Neuronal stem cell (in vitro differentiated cells): Measurements from ENCODE around the gene RPL34.

ENCODE experiments used
- DNase-seq: peaks from one replicate; pipeline ENCODE4 v3.0.0-alpha.2; 2013; ENCODE audit warnings: low spot score
- H2AFZ ChIP-seq: one replicate; pipeline ENCODE4 v1.6.1; 2013; ENCODE audit warnings: mild to moderate bottlenecking, low read length, inconsistent platforms
- H2AK5ac ChIP-seq: 2 replicates; pipeline ENCODE4 v1.6.1; 2013; ENCODE audit warnings: low read depth, mild to moderate bottlenecking, inconsistent platforms, low read length, moderate library complexity, mixed read lengths
- H2BK120ac ChIP-seq: 2 replicates; pipeline ENCODE4 v1.6.1; 2013; ENCODE audit warnings: low read depth, mild to moderate bottlenecking, inconsistent platforms, low read length, moderate library complexity, mixed read lengths
- H2BK12ac ChIP-seq: one replicate; pipeline ENCODE4 v1.6.1; 2013; ENCODE audit warnings: low read length, inconsistent platforms
- H2BK15ac ChIP-seq: 2 replicates; pipeline ENCODE4 v1.6.1; 2013; ENCODE audit warnings: mild to moderate bottlenecking, low read length, inconsistent platforms, mixed read lengths
- H2BK5ac ChIP-seq: one replicate; pipeline ENCODE4 v1.6.1; 2013; ENCODE audit warnings: inconsistent platforms, mild to moderate bottlenecking, low read length, moderate library complexity
- H3K14ac ChIP-seq: one replicate; pipeline ENCODE4 v1.6.1; 2013; ENCODE audit warnings: low read length, inconsistent platforms
- H3K18ac ChIP-seq: 2 replicates; pipeline ENCODE4 v1.6.1; 2013; ENCODE audit warnings: low read length, inconsistent platforms
- H3K23ac ChIP-seq: 2 replicates; pipeline ENCODE4 v1.6.1; 2013; ENCODE audit warnings: low read depth, mild to moderate bottlenecking, mixed read lengths, low read length, inconsistent platforms; ENCODE audit not compliant: poor library complexity
- H3K27ac ChIP-seq: replicated peaks from 3 replicates; pipeline ENCODE4 v1.5.1; 2013; ENCODE audit warnings: low read length, inconsistent platforms
- H3K27me3 ChIP-seq, 3 experiments: 2 replicates each; pipeline ENCODE4 v1.6.1; 2013; ENCODE audit warnings: low read length in 3 of 3, mild to moderate bottlenecking in 2 of 3, inconsistent platforms in 1 of 3, low read depth in 1 of 3, mixed read lengths in 1 of 3, moderate library complexity in 1 of 3; ENCODE audit not compliant: control insufficient read depth in 3 of 3, insufficient read depth in 3 of 3
- H3K36me3 ChIP-seq, 2 donors: replicated peaks in 1 of 2; 2 replicates each; pipeline ENCODE4 v1.6.1; 2013; ENCODE audit warnings: low read length in 2 of 2; ENCODE audit not compliant: control insufficient read depth in 2 of 2, insufficient read depth in 2 of 2
- H3K4ac ChIP-seq: 2 replicates; pipeline ENCODE4 v1.6.1; 2013; ENCODE audit warnings: inconsistent platforms, mild to moderate bottlenecking, low read length, moderate library complexity
- H3K4me1 ChIP-seq, 2 donors: 1 replicate in 1 of 2; 2 replicates in 1 of 2; pipeline ENCODE4 v1.6.1; 2013; ENCODE audit warnings: low read length in 2 of 2, low read depth in 1 of 2; ENCODE audit not compliant: control insufficient read depth in 2 of 2, insufficient read depth in 1 of 2
- H3K4me2 ChIP-seq: one replicate; pipeline ENCODE4 v1.6.1; 2013; ENCODE audit warnings: mild to moderate bottlenecking, low read length, inconsistent platforms; ENCODE audit not compliant: insufficient read depth, poor library complexity, severe bottlenecking
- H3K4me3 ChIP-seq, 2 donors: 2 replicates each; pipeline ENCODE4 v1.5.1; 2013; ENCODE audit warnings: low read length in 2 of 2, mild to moderate bottlenecking in 2 of 2, inconsistent platforms in 1 of 2, moderate library complexity in 1 of 2
- H3K79me1 ChIP-seq: one replicate; pipeline ENCODE4 v1.6.1; 2013; ENCODE audit warnings: low read depth, mild to moderate bottlenecking, inconsistent platforms, low read length, moderate library complexity
- H3K9ac ChIP-seq: one replicate; pipeline ENCODE4 v1.6.1; 2013; ENCODE audit warnings: mild to moderate bottlenecking, low read depth, low read length, inconsistent platforms; ENCODE audit not compliant: poor library complexity
- H3K9me3 ChIP-seq, 2 donors: replicated peaks in 1 of 2; 2 replicates each; pipeline versions ENCODE3 to v1.6.1; 2013; ENCODE audit warnings: low read length in 2 of 2, mild to moderate bottlenecking in 2 of 2, inconsistent platforms in 1 of 2, low read depth in 1 of 2, mixed read lengths in 1 of 2, moderate library complexity in 1 of 2; ENCODE audit not compliant: control insufficient read depth in 2 of 2, insufficient read depth in 1 of 2
- H4K8ac ChIP-seq: one replicate; pipeline ENCODE4 v1.6.1; 2013; ENCODE audit warnings: low read depth, mild to moderate bottlenecking, inconsistent platforms, low read length, moderate library complexity
- H4K91ac ChIP-seq: one replicate; pipeline ENCODE4 v1.6.1; 2013; ENCODE audit warnings: low read length, low read depth, mild to moderate bottlenecking, inconsistent platforms; ENCODE audit not compliant: poor library complexity
- WGBS, 2 donors: extraction: QIAGEN DNeasy Blood & Tissue Kit; methylation state at CpG; one replicate each; pipeline ENCODE4 v1.1.7; 2013; ENCODE audit warnings: missing lambda C conversion rate in 2 of 2, mixed read lengths in 1 of 2; ENCODE audit not compliant: insufficient read length in 2 of 2, insufficient replicate concordance in 1 of 2; ENCODE audit errors: extremely low coverage in 2 of 2; 5-methylcytosine and 5-hydroxymethylcytosine counted together

The RPL34 gene

DNA sequence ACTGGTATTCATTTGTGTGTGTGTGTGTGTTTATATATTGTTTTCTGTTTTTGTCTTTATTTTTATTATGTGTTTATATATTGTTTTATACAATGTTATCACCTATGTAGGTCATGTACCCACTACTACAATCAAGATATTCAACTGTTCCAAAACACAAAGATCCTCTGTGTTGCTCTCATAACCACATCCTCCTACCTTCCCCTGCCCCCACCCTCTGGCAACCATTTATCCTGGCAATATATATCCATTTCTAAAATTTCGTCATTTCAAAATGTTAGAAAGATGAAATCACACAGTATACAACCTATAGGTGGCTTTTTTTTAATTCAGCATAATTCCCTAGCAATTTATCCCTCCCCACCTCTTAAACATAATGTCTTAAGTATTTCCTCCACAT, 18.8 kb upstream of the RPL34 start:
- no CpG with 5 or more reads among the region's 1 CpG for WGBS, 2 donors
- no peaks in the 10 kb centered on the region for H3K36me3 ChIP-seq

DNA sequence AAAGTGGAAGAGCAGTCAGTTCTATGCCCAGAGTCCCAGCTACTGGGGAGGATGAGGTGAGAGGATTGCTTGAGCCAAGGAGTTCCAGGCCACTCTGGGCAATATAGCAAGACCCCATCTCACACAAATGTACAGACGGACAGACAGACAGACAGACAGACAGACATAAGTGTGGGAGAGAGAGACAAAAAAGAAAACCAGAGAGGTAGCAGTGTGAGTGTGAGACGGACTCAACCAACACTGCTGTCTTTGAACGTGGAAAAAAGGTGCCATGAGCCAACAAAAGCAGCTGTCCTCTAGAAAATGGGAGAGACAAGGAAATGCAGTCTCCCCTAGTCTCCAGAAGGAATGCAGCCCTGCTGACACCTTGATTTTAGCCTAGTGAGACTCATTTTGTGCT, 18.2 kb upstream of the RPL34 start:
- H3K9me3 ChIP-seq, result no peaks in the 10 kb centered on the region
- DNase-seq, result no peak
- H4K8ac ChIP-seq, result no peak overlapping the region
- H3K9ac ChIP-seq, result no peak overlapping the region
- no peak overlapping the region for H2BK15ac ChIP-seq
- no peak overlapping the region for H2AFZ ChIP-seq
- no peak overlapping the region for H3K14ac ChIP-seq
- H3K27ac ChIP-seq, result no peak overlapping the region
- no peak overlapping the region for H4K91ac ChIP-seq
- H3K4ac ChIP-seq, result no peak overlapping the region
- no peaks in the 10 kb centered on the region for H3K79me1 ChIP-seq
- no CpG with 5 or more reads among the region's 3 CpGs for WGBS, 2 donors
- H3K23ac ChIP-seq, result no peak overlapping the region
- no peak overlapping the region for H3K4me3 ChIP-seq
- no peaks in the 10 kb centered on the region for H3K27me3 ChIP-seq
- peaks cover 0 to 2% of the 10 kb centered on the region in 2 donors for H3K4me1 ChIP-seq
- no peak overlapping the region for H2BK5ac ChIP-seq
- H3K4me2 ChIP-seq, result no peak overlapping the region
- no peak overlapping the region for H3K18ac ChIP-seq
- no peak overlapping the region for H2AK5ac ChIP-seq
- H2BK12ac ChIP-seq, result no peak overlapping the region
- H2BK120ac ChIP-seq, result no peak overlapping the region
- H3K36me3 ChIP-seq, result no peaks in the 10 kb centered on the region

More for the DNA sequence above, 18.8 kb upstream of the RPL34 start:
- no peak for DNase-seq
- Histone ChIP-seq H2BK5ac (no peak overlapping the region), H4K8ac (no peak overlapping the region), H2AK5ac (no peak overlapping the region), H3K4me2 (no peak overlapping the region), H3K79me1 (no peaks in the 10 kb centered on the region), H2BK12ac (no peak overlapping the region), H2BK15ac (no peak overlapping the region), H3K4ac (no peak overlapping the region), H3K27ac (no peak overlapping the region), H3K23ac (no peak overlapping the region), H3K4me3 (no peak overlapping the region), H3K14ac (no peak overlapping the region), H2AFZ (no peak overlapping the region), H3K27me3 (no peaks in the 10 kb centered on the region), H2BK120ac (no peak overlapping the region), H3K18ac (no peak overlapping the region), H3K4me1 (peaks cover 0 to 2% of the 10 kb centered on the region in 2 donors), H3K9me3 (no peaks in the 10 kb centered on the region), H3K9ac (no peak overlapping the region), H4K91ac (no peak overlapping the region)

DNA sequence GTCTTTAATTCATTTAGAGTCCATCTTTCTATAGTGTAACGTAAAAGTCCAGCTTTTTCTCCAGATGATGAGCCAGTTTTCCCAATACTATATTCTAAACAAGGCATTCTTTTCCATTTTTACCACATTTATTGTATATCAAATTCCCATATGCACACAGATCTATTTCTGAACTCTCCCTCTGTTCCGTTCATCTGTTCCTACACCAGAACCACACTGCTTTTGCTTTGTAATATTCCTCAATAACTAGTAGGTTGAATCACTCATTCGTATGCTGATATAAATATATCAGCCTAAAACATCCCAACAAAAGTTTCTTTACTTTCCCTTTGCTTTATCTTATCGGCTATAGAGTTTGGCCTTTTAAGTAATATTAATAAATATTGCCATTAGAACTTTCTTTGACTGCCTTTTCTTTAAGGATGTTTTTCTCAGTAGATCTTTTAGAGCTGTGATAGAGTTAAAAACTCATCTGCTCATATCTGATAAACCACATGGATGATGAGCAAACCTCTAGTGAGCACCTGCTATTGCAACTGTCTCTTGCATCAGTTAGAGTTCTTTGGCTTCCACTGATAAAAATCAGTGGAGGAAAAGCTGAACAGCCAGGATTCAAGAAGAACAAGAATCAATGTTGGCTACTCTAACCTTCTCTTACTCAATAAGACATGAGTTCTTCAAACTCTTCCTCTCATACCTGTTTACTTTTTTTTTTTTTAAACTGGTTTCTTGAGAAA, 13.1 kb upstream of the RPL34 start:
- Histone ChIP-seq H3K4me1 (peaks cover 0 to under 1% of the 10 kb centered on the region in 2 donors), H2AFZ (no peak overlapping the region), H3K9me3 (no peaks in the 10 kb centered on the region), H2BK120ac (no peak overlapping the region), H4K91ac (no peak overlapping the region), H2BK15ac (no peak overlapping the region), H3K14ac (no peak overlapping the region), H3K27ac (no peak overlapping the region), H2AK5ac (no peak overlapping the region), H3K79me1 (no peaks in the 10 kb centered on the region), H4K8ac (no peak overlapping the region), H3K9ac (no peak overlapping the region), H3K4me3 (no peak overlapping the region), H3K4ac (no peak overlapping the region), H2BK12ac (no peak overlapping the region), H2BK5ac (no peak overlapping the region), H3K18ac (no peak overlapping the region), H3K4me2 (no peak overlapping the region), H3K27me3 (no peaks in the 10 kb centered on the region), H3K36me3 (no peaks in the 10 kb centered on the region), H3K23ac (no peak overlapping the region)
- DNase-seq, result no peak
- WGBS, 2 donors, result no CpG with 5 or more reads among the region's 4 CpGs

DNA sequence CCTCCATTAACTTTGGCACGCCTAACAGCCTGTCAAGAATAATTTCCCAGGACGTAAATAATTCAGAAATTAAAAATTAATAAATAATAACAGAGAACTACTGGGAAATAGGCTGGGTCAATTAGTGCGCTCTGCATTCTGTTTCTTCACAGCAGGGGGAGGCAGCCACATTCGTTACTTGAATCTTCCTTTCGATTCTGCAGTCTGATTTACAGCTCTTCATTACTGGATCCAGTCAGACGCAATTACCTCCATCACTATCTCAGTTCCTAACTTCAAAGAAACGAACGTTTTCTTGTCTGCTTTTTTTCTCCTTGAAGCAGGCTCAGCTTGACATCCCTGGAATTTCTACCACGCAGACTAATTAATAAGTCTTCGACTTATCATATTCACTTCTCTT, 9.0 kb upstream of the RPL34 start:
- Histone ChIP-seq H4K91ac (no peak overlapping the region), H3K4me3 (no peak overlapping the region), H4K8ac (no peak overlapping the region), H3K79me1 (no peaks in the 10 kb centered on the region), H2AK5ac (no peak overlapping the region), H2BK15ac (no peak overlapping the region), H3K9me3 (no peaks in the 10 kb centered on the region), H3K36me3 (no peaks in the 10 kb centered on the region), H3K14ac (no peak overlapping the region), H3K4ac (no peak overlapping the region), H3K4me1 (peaks cover 0 to 2% of the 10 kb centered on the region in 2 donors), H3K23ac (no peak overlapping the region), H2BK120ac (no peak overlapping the region), H3K18ac (no peak overlapping the region), H3K27me3 (no peaks in the 10 kb centered on the region), H3K27ac (no peak overlapping the region), H2BK12ac (no peak overlapping the region), H3K4me2 (no peak overlapping the region), H2BK5ac (no peak overlapping the region), H2AFZ (no peak overlapping the region), H3K9ac (no peak overlapping the region)
- WGBS, 2 donors, result no CpG with 5 or more reads among the region's 10 CpGs
- DNase-seq, result no peak
